NB4 (cell line): ENCODE measurements around the gene SPAG5.

Source experiments
- POLR2A ChIP-seq: IDR thresholded peaks from 2 replicates; pipeline ENCODE4 v1.6.1; 2011; ENCODE audit warnings: mild to moderate bottlenecking; ENCODE audit not compliant: insufficient read length; ENCODE audit errors: extremely low read depth
- TF ChIP-seq, protein P1 (sequence below): IDR thresholded peaks from one replicate; pipeline ENCODE4 v1.5.1; 2012; ENCODE audit warnings: low read depth, low read length

DNA sequence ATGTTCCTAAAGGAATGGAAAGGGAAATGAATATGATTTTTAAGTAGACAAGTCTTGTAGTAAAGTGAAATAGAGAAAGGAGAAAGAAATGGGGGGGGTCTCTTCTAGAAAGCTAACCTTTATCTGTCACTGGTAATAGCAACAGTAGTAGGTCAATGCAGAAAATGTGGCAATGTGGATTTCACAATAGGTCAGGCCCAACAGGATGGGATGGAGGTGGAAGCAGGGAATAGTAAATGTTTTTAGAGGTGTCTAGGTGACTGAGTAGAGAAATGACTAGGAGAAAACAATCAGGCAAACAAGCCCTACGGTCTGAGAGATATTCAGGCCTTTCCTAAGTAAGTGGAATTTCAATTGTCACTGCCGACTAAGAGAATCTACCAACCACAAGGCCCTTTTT, 21.2 kb upstream of the SPAG5 start:
- TF ChIP-seq, protein P1, sequence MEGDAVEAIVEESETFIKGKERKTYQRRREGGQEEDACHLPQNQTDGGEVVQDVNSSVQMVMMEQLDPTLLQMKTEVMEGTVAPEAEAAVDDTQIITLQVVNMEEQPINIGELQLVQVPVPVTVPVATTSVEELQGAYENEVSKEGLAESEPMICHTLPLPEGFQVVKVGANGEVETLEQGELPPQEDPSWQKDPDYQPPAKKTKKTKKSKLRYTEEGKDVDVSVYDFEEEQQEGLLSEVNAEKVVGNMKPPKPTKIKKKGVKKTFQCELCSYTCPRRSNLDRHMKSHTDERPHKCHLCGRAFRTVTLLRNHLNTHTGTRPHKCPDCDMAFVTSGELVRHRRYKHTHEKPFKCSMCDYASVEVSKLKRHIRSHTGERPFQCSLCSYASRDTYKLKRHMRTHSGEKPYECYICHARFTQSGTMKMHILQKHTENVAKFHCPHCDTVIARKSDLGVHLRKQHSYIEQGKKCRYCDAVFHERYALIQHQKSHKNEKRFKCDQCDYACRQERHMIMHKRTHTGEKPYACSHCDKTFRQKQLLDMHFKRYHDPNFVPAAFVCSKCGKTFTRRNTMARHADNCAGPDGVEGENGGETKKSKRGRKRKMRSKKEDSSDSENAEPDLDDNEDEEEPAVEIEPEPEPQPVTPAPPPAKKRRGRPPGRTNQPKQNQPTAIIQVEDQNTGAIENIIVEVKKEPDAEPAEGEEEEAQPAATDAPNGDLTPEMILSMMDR = no peak
- no peak for TF ChIP-seq POLR2A
